GM21717 (cell line): ENCODE results near the gene BMI1.

Experiments
- ATAC-seq: cut with Tn5 transposase; IDR thresholded peaks from one replicate; pipeline ENCODE4 v1.9.1; 2021; ENCODE audit warnings: mild to moderate bottlenecking, moderate library complexity; ENCODE audit not compliant: unreplicated experiment

The BMI1 gene

DNA sequence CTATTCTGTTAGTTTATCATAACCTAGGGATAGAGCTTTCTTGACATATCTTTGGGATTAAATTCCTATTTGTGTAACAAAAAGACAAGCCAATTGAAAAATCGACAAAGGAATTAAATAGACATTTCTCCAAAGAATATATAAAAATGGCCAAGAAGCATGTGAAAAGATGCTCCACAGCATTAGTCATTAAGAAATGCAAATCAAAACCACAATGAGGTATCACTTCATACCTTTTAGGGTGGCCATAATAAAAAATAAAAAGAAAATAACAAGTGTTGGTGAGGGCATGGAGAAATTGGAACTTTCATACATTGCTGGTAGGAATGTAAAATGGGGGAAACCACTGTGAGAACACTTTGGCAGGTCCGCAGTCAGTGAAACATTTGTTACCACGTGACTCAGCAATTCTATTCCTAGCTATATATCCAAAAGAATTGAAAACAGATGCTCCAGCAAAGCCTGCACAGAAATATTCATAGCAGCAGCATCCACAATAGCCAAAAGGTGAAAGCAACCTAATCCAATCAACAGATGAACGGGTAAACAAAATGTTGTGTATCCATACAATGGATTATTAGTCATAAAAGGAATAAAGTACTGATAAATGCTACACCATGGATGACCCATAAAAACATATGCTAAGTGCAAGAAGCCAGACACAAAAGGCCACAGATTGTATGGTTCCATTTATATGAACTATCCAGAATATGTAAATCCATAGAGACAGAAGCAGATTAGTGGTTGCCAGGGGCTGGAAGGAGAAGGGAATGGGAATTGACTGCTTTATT is 44.9 kb downstream of the BMI1 start:
- ATAC-seq, result no peak

DNA sequence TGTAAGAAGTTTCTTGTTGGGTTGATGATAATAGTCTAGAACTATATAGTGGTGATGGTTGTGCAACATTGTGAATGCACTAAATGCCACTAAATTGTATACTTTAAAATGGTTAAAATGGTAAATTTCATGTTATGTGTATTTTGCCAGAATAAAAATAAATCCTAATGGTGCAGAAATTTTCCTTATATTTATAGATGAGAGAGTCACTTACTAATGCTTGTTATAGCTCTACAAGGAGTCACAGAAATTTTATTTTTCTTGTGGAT is 45.5 kb downstream of the BMI1 start:
- no peak for ATAC-seq

DNA sequence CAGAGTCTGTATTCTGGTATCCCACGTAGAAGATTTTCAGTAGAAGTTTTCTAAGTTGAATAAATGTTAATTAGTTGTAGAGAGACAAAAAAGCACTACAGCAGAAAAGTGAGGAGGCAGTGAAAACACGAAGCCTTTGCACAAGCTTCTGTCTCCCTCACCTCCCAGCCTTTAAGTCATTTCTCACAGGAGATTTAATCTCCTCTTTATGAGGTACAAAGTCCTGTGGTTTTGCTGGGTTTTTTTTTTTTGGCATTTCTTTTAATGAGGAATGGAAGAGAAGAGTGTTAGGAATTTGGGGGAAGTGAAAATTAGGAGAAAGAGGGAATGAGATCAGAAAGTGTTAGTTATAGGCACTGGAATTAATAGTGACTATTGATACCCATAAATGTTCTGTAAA is 45.9 kb downstream of the BMI1 start:
- ATAC-seq, result no peak

DNA sequence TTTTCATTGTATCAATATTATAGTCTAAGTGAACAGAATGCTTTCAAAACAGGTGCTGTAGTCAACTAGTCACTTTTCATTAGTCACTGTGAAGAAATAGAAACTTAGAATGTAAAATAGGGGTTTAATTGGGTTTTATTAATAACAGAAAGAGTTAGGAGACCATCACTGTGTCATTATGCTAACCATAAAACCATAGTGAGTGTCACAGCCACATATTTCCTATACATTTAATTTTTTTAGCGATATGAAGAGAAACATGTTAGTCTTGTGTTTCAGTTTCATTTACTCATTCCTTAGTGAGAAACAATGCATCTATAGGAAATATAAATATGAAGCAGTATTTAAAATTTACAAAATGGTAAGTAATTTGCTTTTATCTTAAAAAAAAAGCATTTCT is 46.6 kb downstream of the BMI1 start:
- no peak for ATAC-seq

DNA sequence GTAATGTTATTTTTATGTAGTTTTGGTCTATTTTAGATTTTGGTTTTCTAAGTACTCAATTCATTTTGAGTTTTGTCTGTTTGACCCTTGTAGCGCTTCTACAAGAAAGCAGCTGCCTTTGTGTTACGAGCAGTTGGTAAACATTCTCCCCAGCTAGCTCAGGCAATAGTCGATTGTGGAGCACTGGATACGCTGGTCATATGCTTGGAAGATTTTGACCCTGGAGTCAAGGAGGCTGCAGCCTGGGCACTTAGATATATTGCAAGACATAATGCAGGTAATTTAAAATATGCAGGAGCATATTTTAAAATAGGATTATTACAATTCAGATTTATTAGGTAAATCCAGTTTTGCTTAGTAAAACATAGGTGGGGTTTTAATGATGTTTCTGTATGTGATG is 47.5 kb downstream of the BMI1 start:
- ATAC-seq, result no peak

DNA sequence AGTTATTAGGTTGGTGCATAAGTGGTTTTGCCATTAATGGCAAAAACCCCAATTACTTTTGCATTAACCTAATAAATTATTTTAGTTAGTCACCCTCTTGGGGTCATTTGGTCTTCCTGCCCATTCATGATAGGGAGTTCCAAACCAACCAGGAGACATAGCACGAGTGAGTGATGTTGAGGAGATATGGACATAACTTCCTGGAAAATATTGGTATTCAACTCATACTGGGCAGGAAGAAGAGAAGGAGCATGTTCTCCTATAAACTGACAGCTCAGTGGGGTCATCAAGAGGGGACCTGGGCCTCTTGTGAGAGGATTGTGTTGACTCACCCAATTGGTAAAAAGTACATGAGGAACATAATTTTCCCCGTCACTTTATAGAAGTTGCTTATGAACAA is 48.1 kb downstream of the BMI1 start:
- no peak for ATAC-seq

DNA sequence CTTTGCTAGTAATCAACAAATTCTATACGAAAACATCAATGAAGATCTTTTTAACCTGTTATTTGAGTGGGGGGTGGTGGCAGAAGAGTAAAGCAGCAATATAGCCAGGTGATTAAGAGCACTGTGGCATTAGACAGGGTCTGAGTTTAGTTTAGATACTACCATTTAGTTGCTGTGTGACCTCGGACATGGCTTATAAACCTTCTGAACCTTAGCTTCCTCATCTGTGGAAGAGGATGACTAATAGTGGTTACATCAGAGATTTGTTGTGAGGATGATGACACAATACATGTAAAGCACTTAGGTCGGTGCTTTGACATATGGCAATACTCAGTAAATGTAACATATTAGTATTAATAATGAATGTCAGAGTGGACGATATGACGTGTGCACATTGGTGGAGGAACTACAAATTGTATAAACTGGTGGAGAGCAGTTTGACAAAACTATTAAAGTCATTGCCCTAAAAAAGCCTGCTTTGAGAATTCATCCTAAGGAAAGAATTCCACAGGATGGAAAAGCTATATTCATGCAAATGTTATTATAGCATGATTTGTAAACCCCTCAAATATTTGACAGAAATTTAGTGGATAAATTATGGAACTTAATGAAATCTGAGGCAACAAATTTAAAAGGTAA is 48.7 kb downstream of the BMI1 start:
- peak; percentile 63 for ATAC-seq

DNA sequence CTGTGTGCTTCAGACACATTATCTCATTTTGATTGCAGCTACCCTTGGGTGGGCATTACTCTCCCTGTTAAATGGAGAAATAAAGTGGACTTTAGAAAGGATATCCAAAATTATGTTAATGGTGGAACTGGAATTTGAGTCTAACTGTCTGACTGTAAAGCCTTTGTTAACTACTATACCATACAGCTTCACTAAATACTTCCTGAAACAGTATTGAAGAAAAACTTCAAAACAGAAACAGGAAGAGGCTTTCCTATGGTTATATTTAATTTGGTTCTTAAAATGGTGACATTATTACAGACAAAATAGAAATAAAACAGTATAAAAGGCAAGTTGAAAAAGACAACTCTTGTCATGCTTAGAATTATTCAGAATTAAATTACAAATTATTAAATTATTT is 49.4 kb downstream of the BMI1 start:
- ATAC-seq, result no peak

DNA sequence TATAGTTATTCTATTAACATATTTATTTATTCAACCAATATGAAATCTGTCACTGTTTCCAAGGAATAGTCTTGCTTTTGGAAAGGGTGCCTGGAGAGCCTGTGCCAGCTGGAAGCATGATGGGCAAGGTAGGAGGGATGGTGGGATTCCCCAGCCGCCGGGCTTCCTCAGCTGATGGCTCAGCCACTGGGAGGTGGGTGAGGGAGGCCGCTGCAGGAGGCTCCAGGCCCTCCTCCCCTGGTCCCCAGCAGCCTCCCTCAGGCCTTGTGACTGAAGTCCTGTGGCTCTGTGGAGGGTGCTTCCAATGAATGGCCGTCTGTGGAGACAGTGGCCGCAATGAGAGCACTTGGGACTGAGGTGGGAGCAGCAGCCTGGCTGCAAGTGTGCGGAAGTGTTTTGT is 51.4 kb downstream of the BMI1 start:
- ATAC-seq, result no peak

DNA sequence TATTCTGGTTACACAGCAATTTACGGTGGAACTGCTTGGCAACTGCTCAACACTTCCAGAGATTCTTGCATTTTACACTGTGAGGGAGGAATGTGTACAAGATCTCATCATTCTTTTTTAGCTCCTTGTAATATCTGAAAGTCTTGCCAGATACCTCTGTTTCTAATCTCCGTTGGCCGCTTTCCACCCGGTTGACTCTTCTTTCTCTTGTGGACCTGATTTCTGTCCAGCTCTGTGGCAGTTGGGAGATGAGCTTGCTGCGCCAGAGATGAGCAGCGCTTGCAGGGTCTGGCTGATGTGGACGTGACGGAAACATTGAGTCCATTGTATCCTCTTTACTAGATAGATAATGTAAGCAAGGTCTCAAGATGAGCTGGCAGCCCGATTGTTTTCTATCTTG is 52.0 kb downstream of the BMI1 start:
- ATAC-seq, result no peak

DNA sequence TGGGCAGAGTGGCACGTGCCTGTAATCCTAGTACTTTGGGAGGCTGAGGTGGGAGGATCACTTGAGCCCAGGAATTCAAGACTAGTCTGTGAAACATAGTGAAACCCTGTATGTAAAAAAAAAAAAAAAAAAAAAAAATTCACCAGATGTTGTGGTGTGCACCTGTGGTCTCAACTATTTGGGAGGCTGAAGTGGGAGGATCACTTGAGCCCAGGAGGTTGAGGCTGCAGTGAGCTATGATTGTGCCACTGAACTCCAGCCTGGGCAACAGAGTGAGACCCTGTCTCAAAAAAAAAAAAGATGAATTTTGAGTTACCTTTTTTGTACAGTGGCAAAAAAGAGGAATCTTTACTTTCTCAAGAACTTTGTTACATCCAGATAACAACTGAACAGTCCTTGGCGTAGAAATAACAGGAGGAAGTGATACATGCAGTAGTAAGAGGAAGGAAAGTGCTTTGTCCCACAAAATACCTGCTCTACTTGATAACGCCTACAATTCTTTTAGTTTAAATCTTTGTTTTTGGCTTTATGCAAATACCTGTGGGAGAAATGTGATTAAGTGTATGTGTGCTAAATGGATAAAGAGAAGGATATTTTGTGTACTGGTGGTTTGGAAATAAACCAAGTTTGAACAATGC is 53.7 kb downstream of the BMI1 start:
- ATAC-seq, result no peak

DNA sequence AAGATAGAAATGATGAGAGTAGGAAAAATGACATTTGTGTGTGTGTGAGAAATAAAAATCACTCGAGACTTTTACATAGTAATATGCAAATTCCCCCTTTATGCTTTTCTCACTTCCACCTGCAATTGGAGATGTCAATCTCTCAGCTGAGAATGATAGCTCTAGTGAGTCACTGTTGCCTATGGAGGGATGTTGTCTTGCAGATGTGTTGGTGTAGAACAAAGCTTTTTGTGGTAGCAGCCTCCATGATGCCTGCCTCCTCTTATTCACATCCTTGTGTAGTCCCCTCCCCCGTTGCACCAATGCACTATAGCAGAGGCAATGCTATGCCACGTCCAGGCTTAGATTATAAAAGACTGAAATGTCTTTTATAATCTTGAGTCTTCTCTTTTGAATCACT is 58.2 kb downstream of the BMI1 start:
- peak; percentile 51 for ATAC-seq
